HG03378 (cell line): ENCODE data around the gene ULK4.
"Not testable (repeated sequence)": the region's sequence is repeated elsewhere in the genome, so short reads cannot be mapped to it uniquely, and the experiment has no call there.

Source experiments
- ATAC-seq: cut with Tn5 transposase; IDR thresholded peaks from one replicate; pipeline ENCODE4 v1.9.1; 2021; ENCODE audit warnings: mild to moderate bottlenecking, moderate library complexity; ENCODE audit not compliant: unreplicated experiment

The ULK4 gene

DNA sequence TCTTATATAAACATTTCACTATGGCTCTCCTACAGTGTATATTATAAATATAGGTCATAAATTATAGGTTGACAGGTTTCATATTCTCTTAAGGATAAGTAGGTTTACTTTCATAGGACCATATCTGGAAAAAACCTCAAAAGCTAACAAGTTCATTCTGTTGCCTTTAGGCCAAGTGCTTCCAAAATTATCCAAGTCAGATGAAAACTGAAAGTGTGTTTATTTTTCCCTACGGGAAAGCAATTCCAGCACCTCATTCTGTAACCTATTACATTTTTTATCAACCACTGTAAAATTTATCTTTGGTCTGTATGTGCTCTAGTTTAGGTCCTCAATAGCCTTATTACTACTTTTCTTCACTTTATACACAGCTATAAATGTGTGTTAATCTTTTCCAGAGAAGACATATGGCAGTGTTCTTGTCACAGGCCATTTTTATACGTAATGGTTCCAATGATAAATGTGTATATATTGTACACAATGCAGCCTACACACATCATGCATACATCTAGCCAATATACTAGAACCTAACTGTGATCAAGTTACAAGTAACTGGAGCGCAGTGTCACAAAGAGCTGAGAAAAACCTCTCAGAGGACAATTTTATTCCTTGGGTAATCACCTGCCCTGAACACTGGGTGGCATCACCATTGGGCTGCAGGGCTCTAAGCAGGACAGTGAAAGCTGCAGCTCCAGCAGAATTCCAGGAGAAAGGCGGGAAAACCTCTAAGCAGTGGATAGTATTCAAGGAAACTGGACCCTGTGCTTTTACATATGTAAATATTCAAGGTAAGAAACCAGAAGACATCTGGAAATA is 511.3 kb downstream of the ULK4 start:
- no peak for ATAC-seq

DNA sequence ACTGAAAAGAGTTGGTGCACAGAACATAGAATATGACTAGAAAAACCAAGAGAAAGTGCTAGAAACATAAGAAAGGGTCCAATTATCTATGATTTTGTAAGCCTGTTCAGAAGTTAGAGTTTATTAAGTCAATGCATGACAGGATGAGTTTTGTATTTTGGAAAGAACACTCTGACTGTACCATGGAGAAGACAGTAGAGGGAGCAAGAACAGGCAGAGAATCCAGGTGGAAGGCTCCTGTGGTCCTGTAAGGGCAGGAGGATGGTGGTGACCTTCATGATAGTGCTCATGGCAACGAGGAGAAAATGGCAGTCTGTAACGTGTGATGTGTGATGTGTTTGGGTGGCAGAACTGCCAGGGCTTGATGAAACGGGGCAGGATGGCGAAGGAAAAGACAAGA is 513.5 kb downstream of the ULK4 start:
- no peak for ATAC-seq

DNA sequence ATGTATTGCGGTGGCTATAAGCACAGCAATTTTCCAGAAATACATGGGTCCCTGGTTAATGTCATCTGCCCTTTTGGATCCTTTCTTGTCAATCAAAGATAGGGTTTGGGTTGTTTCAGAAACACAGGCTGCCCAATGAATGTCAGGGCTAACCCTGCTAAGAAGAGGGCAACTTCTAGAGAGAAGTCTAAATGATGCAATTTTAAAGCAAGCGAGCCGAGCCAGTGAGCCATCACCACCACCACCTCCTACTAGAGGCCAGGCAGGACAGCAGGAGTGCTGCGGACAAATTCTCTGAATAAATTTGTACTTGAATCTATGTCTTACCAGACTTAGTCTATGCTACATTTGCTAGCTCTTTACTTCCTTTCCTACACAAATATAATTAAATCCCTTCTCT is 514.2 kb downstream of the ULK4 start:
- no peak for ATAC-seq

DNA sequence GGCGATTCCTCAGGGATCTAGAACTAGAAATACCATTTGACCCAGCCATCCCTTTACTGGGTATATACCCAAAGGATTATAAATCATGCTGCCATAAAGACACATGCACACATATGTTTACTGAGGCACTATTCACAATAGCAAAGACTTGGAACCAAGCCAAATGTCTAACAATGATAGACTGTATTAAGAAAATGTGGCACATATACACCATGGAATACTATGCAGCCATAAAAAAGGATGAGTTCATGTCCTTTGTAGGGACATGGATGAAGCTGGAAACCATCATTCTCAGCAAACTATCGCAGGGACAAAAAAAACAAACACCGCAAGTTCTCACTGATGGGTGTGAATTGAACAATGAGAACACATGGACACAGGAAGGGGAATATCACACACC is 515.6 kb downstream of the ULK4 start:
- not testable (repeated sequence) for ATAC-seq

DNA sequence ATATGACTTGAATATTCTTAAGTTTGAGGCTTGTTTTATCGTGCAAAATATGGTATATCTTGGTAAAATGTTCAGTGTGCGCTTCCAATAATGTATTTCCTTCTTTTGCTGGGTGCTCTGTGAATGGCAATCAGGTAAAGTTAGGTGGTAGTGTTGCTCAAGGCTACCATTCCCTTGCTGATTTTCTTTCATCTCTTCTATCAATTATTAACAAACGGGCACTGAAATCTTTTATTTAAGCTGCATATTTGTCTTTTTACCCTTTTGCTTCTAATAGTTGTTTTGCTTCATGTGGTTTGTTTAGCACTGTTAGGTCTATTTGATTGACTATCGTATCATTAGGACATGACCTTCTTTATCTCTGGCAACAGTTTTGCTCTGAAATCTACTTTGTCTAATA is 520.3 kb downstream of the ULK4 start:
- no peak for ATAC-seq

DNA sequence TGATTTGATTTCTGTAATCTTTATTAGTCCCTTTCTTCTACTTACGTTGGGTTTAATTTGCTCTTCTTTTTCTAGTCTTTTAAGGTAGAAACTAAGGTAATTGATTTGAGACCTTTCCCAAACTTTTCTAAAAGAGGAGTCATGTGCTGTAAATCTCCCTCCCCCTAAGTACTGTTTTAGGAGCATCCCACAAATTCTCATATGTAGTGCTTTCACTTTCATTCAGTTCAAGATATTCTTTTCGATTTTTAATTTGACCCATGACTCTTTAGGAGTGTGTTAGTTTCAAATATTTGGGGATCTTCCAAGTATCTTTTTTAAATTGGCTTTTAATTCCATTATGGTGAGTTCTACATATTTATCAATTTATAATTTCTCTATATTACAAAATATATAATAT is 520.8 kb downstream of the ULK4 start:
- ATAC-seq, result no peak

DNA sequence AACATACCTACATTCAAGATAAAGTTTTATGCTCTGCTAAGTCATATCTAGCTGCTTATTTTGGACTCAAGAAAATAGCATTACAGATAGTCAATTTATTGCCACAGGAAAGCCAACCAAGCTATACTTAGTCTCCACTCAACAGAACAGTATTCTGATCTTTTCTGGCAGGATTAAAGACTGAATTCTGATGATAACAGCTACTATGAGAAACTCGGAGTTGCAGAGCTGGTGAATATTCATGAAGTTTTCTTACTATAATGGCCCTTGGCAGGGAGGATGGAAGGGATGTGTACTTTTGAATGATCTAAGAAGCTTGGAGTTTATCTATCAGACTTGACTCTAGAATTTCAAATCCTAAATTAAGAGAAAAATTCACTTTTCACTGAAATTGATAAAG is 524.9 kb downstream of the ULK4 start:
- no peak for ATAC-seq

DNA sequence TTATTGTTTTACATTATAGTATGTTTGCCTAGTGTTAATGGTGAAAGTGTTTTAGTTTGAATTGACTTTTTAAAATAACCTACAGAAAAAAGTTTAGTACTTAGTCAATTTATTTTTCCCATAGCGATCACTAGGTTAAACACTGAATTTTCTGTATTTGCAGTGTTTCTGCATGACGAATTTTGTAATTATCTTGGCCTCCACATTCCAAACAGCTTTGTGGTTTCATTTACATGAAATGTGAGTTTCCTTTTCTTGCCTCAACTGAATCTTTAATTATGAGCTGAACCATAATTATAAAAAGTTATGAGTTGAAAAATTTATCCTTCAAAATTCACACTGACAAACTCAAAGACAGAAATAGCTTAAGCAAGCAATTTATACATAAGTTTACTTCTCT is 527.1 kb downstream of the ULK4 start:
- no peak for ATAC-seq

DNA sequence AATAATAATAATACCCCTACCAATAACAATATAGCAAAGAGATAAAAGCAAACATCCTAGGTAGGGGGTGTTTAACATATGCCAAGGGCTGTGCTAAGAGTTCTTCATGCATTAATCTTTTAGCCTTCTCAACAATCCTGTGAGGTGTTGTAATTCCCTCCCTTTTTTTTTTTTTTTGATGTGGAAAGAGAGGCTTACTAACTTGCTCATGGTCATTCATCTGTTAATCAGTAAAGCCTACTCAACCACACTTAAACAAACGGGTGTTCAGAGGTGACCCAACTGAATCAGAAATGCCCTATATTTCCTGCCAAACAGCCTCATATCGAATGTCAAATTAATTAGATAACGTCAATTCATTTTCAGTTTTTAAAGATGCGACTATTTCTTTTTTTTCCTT is 530.5 kb downstream of the ULK4 start:
- ATAC-seq, result no peak

DNA sequence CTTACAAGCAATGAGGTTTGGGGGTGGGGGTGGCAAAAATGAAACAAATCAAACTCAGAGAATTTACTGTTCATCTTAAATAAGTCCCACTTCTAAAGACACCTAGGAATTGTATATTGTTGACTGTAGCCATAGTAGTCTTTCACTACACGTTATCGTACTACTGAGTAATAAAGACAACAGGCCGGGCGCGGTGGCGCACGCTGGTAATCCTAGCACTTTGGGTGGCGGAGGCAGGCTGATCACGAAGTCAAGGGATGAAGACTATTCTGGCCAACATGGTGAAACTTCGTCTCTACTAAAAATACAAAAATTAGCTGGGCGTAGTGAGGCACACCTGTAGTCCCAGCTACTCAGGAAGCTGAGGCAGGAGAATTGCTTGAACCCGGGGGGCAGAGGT is 531.0 kb downstream of the ULK4 start:
- no peak for ATAC-seq

DNA sequence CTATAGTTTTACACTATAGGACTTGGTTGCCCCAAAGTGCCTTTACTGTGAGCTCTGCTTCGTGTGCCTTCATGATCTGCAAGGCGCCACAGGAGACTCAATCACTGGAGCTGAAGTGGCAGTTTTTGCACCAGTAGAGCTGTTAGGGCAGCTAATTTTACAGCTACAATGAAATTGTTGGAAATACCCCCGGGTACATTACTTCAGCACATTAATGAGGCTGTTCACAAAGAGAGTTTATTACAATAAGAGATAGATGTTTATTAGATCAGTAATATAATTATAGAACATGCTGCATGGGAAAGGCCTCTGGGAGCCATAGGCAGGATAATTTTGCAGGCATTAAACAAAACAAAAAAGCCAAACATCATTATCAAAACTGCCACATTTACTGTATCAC is 531.5 kb downstream of the ULK4 start:
- no peak for ATAC-seq

DNA sequence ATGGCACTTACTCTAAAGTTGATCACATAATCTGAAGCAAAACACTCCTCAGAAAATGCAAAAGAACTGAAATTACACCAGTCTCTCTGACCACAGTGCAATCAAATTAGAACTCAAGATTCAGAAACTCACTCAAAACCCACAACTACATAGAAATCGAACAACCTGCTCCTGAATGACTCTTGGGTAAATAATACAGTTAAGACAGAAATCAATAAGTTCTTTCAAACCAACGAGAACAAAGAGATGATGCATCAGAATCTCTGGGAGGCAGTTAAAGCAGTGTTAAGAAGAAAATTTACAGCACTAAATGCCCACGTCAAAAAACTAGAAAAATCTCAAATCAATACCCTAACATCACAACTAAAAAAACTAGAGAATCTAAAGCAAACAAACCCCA is 535.4 kb downstream of the ULK4 start:
- ATAC-seq, result no peak

DNA sequence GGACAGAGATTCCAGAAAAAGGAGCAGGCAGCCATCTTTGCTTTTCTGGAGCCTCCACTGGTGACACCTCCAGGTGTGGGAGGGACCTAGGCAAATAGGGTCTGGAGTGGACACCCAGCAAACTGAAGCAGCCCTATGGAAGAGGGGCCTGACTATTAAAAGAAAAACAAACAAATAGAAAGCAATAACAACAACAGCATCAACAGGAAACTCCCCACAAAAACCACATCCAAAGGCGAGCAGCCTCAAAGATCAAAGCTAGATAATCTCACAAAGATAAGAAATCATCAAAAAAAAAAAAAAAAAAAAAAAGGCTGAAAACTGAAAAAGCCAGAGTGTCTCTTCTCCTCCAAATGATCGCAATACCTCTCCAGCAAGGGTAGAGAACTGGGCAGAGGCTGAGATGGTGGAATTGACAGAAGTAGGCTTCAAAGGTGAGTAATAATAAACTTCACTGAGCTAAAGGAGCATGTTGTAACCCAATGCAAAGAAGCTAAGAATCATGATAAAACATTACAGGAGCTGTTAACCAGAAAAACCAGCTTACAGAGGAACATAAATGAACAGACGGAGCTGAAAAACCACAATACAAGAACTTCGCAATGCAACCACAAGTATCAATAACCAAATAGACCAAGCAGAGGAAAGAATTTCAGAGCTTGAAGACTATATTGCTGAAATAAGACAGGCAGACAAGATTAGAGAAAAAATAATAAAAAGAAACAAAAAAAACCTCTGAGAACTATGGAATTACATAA is 537.2 kb downstream of the ULK4 start:
- no peak for ATAC-seq

DNA sequence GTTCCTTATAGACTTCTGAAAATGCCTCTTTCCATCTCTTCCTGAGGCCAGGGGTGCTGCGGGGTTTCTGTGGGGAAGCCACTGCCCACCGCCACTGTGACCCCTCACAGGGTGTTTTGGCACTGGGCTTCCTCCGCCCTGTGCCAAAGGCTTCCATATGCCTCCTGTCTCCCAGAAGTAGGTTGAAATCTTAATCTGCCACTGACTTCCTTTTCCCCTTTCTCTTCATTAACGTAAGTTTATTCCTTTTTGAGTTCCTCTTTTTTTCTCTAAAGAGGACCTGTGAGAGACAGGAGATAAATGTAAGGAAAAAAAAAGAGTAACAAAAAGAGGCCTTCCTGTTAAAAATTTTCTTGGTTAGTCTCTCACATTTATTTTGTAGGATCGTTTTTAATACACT is 542.1 kb downstream of the ULK4 start:
- ATAC-seq, result no peak

DNA sequence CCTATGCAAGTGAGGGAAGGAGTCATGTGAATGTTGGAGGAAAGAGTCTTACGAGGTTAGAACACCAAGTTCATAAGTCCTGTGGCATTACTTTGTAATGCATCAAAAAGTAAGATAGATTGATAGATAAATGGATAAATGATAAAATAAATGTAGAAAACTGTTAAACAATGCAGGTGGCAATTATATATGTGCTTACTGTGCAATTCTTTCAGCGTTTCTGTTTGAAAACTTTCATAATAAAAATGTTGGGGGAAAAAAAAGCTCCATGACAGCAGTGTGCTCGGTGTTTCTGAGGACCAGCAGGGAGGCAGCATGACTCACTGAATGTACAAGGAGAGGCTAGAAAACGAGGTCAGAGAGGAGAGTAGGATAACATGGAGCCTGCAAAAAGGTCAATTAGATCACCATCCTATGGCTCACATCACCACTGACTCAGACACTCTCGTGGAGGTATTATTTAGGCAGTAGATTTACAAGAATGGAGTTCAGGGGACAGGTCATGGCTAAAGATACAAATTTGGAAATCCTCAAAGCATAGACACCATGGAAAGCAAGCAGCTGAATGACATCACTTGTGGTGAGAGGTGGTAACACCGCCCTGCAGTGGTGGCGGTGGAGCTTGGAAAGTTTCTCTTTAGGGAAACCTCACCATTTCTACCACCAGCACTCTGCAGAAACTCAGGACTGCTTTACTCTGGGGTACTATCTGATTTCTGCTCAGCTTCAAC is 542.8 kb downstream of the ULK4 start:
- no peak for ATAC-seq

DNA sequence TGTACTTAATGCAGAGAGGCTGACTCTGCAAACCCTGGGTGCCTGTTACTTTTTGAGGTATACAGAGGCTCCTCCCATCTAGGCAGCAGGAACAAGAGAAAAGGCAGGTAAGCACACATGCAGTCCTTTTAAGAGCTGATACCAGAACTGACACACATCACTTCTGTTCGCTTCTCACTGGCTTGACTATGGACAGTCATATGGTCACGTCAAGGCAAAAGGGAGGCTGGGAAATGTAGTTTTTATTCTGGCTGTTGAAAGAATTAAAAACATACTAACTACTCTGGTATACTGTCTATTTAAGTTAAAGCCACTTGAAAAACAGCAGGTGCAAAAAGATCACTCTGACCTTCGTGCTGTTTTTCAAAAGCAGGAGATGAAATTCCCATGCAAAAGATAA is 544.3 kb downstream of the ULK4 start:
- no peak for ATAC-seq

DNA sequence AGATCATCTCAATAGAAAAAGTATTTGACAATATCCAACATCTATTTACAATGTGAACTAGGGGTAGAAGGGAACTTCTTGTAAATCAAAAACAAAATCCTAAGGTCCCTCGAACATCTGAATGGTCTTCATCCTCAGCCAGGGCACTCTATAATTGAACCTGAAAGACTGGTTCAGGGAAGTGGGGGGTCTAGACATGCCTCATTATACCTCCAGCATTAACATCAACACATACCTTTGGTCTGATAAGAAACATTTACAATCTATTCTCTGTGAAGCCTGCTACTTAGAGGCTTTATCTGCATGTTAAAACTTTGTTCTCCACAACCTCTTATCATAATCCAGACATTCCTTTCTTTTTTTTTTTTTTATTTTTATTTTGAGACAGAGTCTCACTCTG is 550.8 kb downstream of the ULK4 start:
- no peak for ATAC-seq

DNA sequence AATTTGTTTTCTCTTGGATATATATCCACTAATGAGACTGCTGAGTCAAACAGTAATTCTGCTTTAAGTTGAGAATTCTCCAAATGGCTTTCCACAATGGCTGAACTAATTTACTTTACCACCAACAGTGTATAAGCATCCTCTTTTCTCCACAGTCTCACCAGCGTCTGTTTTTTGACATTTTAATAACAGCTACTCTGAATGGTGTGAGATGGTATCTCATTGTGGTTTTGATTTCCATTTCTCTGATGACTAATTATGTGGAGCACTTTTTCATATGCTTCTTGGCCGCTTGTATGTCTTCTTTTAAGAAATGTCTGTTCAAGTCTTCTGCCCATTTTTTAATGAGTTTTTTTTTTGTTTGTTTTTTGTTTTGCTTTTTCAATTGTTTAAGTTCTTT is 556.4 kb downstream of the ULK4 start:
- ATAC-seq, result no peak

DNA sequence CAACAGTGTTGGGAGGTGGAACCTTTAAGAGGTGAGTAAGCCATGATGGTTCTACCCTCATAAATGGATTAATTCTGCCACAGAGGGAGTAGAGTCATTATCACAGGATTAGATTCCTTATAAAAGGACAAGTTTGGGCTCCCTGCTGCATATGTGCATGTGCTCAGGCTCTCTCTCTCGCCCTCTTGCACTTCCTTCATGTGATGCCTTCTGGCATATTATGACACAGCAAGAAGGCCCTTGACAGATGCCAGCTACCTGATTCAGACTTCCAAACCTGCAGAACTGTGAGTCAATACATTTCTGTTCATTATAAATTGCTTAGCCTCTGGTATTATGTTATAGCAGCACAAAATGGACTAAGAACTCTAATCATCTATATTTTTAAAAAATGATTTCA is 557.3 kb downstream of the ULK4 start:
- no peak for ATAC-seq

DNA sequence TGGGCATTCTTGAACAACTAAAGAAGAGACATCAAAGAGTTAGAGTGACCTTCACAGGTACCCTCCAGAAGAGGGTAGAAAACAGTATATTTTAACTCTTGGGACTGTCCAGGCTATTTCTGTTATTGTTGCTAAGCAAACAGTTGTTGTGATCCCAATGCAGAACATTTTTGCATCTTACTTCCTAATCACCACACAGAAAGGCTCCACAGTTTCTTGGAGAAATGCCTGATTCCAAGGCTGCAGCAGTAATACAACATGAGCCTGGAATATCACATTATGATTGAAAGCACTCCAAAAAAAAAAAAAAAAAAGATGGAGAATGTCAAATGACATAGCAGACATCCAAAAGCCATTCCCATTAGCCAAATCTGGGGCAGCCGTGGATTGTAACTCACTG is 567.0 kb downstream of the ULK4 start:
- ATAC-seq, result no peak

DNA sequence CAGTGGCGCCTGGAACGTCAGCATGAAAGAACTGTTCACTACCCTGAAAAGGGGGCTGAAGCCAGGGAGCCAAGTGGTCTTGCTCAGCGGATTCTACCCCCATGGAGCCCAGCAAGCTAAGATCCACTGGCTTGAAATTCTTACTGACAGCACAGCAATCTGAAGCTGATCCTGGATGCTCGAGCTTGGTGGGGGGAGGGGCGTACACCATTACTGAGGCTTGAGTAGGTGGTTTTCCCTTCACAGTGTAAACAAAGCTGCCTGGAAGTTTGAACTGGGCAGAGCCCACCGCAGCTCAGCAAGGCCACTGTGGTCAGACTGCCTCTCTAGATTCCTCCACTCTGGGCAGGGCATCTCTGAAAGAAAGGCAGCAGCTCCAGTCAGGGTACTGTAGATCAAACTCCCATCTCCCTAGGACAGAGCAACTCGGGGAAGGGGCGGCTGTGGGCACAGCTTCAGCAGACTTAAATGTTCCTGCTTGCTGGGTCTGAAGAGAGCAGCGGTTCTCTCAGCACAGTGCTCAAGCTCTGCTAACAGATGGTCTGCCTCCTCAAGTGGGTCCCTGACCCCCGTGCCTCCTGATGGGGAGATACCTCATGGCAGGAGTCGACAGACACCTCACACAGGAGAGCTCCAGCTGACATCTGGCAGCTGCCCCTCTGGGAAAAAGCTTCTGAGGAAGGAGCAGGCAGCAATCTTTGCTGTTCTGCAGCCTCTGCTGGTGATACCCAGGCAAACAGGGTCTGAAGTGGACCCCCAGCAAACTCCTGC is 591.0 kb downstream of the ULK4 start:
- not testable (repeated sequence) for ATAC-seq
